Measurements from ENCODE around the gene LRRC9.

- TF ChIP-seq ZNF785 (tag by site-specific recombination; IDR thresholded peaks at IDR 0.05) = no peak
- no peak for TF ChIP-seq KLF16 (tag by site-specific recombination; IDR thresholded peaks at IDR 0.05)
- TF ChIP-seq CTCF (tag by site-specific recombination; IDR thresholded peaks at IDR 0.05) = no peak
- no peak for TF ChIP-seq TCF7L2 (IDR thresholded peaks at IDR 0.05; ENCODE audit: borderline replicate concordance, low read depth, low read length)
- TF ChIP-seq ZBTB20 (tag by site-specific recombination; IDR thresholded peaks at IDR 0.05) = no peak
- no peak for TF ChIP-seq YY1 (tag by site-specific recombination; IDR thresholded peaks at IDR 0.05)
- no peak for TF ChIP-seq ZBTB7A (tag by site-specific recombination; IDR thresholded peaks at IDR 0.05; ENCODE audit: low read depth)
- no peak for TF ChIP-seq ZEB2 (tag by site-specific recombination; IDR thresholded peaks at IDR 0.05)
- TF ChIP-seq ATF2 (tag by site-specific recombination; IDR thresholded peaks at IDR 0.05; ENCODE audit: low read depth) = no peak
- TF ChIP-seq GLIS2 (tag by site-specific recombination; IDR thresholded peaks at IDR 0.05) = no peak
- TF ChIP-seq ZNF639 (tag by site-specific recombination; IDR thresholded peaks at IDR 0.05) = no peak
- TF ChIP-seq REPIN1 (tag by site-specific recombination; IDR thresholded peaks at IDR 0.05; ENCODE audit: low read depth) = no peak
- TF ChIP-seq ZNF549 (tag by site-specific recombination; IDR thresholded peaks at IDR 0.05) = no peak
- no peak for TF ChIP-seq ZNF274 (IDR thresholded peaks at IDR 0.05; ENCODE audit: low read length)
- no peak for TF ChIP-seq ZNF274 (tag by site-specific recombination; IDR thresholded peaks at IDR 0.05; ENCODE audit: borderline replicate concordance)
Measured at GRCh38 chr14:60051721-60052221, 131.8 kb downstream of the LRRC9 start.
